Jurkat, Clone E6-1 (cell line): Measurements from ENCODE around the gene NPNT. TPM values are rescaled to one million over a fixed set of nuclear protein-coding genes. Genes with fewer than 3 reads are reported as not detected.
"Not testable (repeated sequence)": the region's sequence is repeated elsewhere in the genome, so short reads cannot be mapped to it uniquely, and the experiment has no call there.

Experiments
- DNase-seq: peaks from one replicate; pipeline ENCODE4 v3.0.0-alpha.2; 2011; ENCODE audit warnings: low read depth, low spot score
- H3K4me3 ChIP-seq: 2 replicates; pipeline ENCODE4 v1.5.1; 2011; ENCODE audit warnings: mild to moderate bottlenecking, low read length, control low read depth, moderate library complexity
- polyA plus RNA-seq: library from polyadenylated mRNA; unstranded; fragments of >200 nt; gene quantifications from one replicate; pipeline ENCODE4 v1.2.1, GENCODE V29; 2012; ENCODE audit warnings: missing spikeins; ENCODE audit not compliant: insufficient read length, insufficient read depth

Gene NPNT, protein sequence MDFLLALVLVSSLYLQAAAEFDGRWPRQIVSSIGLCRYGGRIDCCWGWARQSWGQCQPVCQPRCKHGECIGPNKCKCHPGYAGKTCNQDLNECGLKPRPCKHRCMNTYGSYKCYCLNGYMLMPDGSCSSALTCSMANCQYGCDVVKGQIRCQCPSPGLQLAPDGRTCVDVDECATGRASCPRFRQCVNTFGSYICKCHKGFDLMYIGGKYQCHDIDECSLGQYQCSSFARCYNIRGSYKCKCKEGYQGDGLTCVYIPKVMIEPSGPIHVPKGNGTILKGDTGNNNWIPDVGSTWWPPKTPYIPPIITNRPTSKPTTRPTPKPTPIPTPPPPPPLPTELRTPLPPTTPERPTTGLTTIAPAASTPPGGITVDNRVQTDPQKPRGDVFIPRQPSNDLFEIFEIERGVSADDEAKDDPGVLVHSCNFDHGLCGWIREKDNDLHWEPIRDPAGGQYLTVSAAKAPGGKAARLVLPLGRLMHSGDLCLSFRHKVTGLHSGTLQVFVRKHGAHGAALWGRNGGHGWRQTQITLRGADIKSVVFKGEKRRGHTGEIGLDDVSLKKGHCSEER
- polyA plus RNA-seq = not detected

- H3K4me3 ChIP-seq = no peak within 1 kb of the TSS
- no peak for DNase-seq
Observed at GRCh38 chr4:105894660-105895582, at the start of gene NPNT. TSS of gene NPNT (plus strand) at chr4:105895471. CDS start at chr4:105895653, 182 bp downstream.

GRCh38 chr4:105845559-105845958, 49.7 kb upstream of the NPNT start:
- no peak for DNase-seq
- H3K4me3 ChIP-seq = no peak overlapping the region

DNA sequence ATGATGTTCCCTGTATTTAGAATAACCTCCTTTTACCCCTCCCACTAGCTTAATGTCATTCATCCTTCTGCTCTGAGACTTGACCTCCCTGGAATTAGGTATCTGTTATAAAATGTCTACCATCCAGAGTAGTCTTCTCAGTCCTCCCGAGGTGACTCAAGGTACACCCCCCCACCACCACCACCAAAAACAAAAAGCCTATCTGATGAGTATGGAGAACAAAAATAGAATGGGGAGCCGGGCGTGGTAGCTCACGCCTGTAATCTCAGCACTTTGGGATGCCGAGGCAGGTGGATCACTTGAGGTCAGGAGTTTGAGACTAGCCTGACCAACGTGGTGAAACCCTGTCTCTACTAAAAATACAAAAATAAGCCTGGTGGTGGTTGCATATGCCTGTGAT, 46.9 kb upstream of the NPNT start:
- DNase-seq, H3K4me3 ChIP-seq: not testable (repeated sequence)

- H3K4me3 ChIP-seq = no peak overlapping the region
- DNase-seq = no peak
Observed at GRCh38 chr4:105851196-105851595, 44.1 kb upstream of the NPNT start.

- not testable (repeated sequence) for H3K4me3 ChIP-seq, DNase-seq
Observed at GRCh38 chr4:105852230-105852629, 43.0 kb upstream of the NPNT start.

GRCh38 chr4:105858466-105859040, 36.7 kb upstream of the NPNT start:
- DNase-seq = no peak

GRCh38 chr4:105859233-105859632, 36.0 kb upstream of the NPNT start:
- no peak overlapping the region for H3K4me3 ChIP-seq
- no peak for DNase-seq

More at GRCh38 chr4:105858466-105859040, 36.7 kb upstream of the NPNT start:
- no peak overlapping the region for H3K4me3 ChIP-seq

- no peak overlapping the region for H3K4me3 ChIP-seq
- no peak for DNase-seq
Observed at GRCh38 chr4:105870963-105871362, 24.3 kb upstream of the NPNT start.

DNA sequence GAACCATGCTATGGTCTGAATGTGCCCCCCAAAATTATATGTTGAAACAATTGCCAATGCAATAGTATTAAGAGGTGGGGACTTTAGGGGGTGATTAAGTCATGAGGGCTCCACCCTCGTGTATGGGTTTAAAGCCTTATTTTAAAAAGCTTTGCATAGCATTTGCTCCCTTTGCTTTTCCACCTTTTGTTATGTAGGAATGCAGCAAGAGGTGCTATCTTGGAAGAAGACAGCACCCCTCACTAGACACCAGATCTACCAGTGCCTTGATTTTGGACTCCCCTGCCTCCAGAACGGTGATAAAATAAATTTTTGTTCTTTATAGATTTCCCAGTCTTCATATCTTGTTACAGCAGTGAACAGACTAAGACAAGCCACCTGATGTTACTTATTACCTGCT, 23.3 kb upstream of the NPNT start:
- DNase-seq = no peak
- H3K4me3 ChIP-seq = no peak overlapping the region

DNA sequence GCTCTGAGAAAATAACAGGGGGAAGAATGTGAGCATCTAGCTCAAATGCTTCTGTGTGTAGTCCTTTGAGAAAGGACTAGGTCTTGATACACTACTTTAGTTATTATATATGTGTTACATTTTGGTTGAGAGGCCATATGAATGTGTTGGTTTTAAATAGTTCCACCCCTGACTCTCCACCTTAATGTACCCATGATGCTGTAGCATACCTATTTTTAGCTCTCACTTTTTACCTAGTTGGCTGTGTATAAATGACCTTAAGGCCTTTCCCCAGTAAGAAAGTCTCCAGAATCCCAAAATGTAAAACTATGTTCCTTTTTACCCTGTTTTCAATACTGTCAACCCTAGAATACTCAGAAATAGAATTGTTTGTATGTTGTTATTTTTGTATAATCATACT, 20.0 kb upstream of the NPNT start:
- no peak overlapping the region for H3K4me3 ChIP-seq
- DNase-seq = no peak

DNA sequence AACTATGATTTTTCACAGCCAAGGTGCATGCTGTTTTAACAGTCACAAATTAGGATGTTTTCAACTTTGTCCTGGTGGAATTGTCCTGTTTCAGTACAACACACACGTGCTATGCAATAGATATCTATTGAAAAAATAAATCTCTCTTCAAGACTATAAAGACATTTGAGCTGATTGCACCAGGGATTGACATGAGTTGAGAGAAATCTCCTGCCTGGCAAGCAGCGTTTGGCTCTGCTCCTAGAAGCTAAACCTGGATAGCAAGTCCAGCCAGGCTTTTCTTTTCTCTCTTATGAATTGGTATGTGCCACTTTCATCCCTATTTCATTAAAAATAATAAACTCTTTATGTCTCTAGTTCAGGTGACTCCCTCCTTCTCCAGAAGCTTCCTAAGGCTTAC, 16.6 kb upstream of the NPNT start:
- no peak for DNase-seq
- no peak overlapping the region for H3K4me3 ChIP-seq

DNA sequence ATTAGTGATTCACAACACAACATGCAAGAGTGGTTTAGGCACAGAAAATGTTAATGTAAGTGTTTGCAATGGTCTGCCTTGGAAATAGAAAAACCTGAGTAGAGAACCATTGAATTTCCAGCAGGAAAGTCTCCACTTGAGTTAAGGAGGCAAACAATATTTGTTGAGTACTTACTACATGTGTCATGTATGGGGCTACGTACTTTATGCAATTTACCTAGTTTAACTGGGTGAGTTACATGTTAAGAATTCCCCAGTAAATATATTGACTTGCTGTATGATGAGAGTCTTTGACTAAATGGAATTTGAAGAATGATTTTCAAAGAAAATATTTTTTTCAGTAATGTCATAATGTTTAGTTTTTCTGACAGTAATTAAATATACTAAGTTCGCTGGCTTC, 7.8 kb upstream of the NPNT start:
- H3K4me3 ChIP-seq = no peak overlapping the region
- no peak for DNase-seq

DNA sequence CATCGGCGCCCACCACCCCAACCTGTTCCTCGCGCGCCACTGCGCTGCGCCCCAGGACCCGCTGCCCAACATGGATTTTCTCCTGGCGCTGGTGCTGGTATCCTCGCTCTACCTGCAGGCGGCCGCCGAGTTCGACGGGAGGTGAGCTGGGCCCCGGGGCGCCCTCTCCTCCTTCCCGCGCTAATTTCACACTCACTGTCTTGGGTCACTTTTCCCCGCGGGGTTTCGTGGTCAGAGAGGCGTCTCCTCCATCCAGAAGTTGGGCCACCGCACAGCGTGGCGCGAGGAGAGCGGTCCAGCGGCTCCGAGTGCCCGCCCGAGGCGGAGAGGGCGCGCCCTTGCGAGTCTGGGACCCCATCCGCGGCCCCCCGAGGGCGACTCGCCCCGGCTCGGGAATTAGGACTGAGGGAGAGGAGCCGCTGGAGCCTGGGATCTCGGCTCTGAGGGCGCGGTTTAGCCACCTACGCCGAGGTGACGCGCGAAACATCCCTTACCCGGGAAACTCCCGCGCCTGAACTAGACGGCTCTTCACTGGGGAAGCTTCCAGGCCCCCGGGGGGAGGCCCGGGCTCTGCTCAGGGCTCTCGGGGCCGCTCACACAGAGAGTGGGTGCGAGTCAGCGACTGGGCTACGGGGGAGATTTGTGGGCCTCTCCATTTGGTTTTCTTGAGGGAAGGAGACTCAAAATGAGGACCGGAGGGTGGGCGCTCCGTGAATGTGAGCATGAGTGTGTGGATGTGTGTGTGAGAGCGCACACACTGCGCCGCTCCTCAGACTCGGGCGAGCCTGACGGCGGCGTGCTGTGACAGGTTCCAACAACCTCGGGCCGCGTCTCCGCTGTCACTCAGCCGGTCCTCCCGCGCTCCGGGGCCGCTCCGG, 551 bp downstream of the NPNT start:
- DNase-seq = no peak
- no peak overlapping the region for H3K4me3 ChIP-seq

DNA sequence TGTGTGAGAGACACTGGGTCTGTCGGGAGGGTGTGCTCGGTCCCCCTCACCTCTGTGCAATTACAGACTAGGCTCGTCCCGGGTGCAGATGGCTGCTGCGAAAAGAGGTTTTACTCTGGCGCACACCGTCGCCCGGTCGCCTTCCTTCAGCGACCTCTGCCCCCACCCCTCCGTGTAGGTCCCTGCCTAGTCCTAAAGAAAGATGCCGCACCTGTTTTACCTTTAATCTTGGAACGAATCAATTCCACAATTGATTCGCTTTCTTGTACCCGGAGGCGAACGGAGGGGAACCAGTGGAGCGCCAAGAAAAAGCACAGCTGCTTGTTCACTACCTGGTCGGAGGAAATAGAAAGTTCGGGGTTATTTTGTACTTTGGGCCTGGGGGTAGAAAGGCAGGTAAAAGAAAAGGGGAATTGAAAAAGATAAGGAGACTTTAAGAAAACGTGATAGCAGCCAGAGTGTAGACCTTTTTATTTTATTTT, 1.2 kb downstream of the NPNT start:
- DNase-seq = no peak
- no peak overlapping the region for H3K4me3 ChIP-seq

GRCh38 chr4:105896984-105897775, 1.9 kb downstream of the NPNT start:
- H3K4me3 ChIP-seq = no peak overlapping the region
- no peak for DNase-seq

- no peak for DNase-seq
- no peak overlapping the region for H3K4me3 ChIP-seq
Observed at GRCh38 chr4:105900541-105900940, 5.3 kb downstream of the NPNT start.

DNA sequence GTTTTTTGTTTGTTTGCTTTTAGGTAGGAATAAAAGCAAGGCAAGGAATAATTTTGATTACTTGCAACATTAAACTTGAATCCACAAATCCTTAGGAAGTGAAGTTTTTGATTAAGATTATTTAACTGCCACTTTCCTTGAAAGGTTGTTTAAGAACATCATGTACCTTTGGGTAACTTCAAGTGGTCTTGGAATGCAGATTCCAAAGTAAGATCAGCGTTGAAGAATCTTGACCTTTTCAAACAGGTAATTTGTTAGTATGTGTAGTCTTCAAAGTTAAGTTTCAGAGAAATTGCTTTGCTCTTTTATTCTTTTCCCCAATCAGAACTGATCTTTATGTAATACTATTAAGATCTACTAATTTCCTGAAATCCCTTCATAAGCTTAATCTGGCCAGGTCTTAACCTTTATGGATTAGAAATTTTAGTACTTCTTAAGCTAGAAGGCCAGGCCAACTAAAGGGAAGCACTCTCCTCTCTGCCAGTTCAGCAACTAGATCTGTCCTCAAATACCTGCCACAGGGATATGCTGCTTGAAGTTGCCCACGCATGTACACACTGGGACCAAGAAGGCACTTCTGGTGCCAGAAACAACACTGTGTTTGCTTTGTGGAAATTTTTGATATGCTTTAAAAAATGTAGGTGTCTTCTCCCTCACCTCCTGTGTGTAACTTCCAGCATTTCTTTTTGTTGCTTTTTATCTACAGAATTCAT, 7.4 kb downstream of the NPNT start:
- DNase-seq = no peak
- H3K4me3 ChIP-seq = no peak overlapping the region
